ENCODE data around the gene MTMR11. TPM values are rescaled to one million over a fixed set of nuclear protein-coding genes. Genes with fewer than 3 reads are reported as not detected.

The MTMR11 gene
- total RNA-seq (2022; extraction: Qiagen RNA extraction), result 7.7 to 11.3 TPM (median 9.3 TPM) in 5 replicates

DNA sequence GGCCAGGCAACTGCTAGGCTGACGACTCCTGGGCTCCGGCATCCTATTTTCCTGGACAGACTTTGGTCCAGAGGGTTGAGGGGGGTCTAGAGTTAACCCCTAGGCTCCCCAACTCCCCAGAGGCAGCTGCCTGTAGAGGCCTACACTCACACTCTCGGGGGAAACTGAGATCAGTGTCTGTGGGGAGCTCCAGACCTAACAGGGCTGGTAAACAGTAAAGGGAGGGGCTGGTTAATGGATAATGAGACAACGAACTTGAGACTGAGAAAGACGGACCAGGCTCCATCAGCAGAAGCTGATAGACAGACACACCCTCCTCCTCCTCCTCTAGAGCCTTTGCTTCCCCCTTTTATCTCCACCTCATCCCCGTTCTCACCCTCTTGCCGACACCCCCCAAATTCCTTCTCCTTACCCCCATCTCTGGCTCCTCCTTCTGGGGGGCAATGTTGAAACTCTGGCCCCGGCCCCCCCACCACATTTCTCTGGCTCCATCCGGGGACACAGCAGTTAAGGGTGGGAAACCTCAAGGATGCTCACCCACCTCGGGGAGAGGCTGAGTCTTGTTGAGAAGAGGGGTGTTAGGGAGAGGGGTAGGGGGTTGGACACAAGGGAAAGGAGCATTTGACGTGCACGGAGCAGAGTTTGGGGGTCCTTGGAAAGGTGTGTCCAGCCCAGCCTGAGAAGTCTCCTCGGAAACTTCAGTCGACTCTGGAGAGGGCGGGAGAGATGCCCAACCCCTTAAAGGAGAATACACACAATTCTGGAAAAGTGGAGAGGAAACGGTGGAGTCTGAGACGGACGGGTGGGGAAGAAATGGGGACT lies at the start of gene MTMR11:
MTMR11 (minus strand) TSS at position 710 of the 822 bp plus-strand sequence; CDS start at position 478, 232 bp downstream.

DNA sequence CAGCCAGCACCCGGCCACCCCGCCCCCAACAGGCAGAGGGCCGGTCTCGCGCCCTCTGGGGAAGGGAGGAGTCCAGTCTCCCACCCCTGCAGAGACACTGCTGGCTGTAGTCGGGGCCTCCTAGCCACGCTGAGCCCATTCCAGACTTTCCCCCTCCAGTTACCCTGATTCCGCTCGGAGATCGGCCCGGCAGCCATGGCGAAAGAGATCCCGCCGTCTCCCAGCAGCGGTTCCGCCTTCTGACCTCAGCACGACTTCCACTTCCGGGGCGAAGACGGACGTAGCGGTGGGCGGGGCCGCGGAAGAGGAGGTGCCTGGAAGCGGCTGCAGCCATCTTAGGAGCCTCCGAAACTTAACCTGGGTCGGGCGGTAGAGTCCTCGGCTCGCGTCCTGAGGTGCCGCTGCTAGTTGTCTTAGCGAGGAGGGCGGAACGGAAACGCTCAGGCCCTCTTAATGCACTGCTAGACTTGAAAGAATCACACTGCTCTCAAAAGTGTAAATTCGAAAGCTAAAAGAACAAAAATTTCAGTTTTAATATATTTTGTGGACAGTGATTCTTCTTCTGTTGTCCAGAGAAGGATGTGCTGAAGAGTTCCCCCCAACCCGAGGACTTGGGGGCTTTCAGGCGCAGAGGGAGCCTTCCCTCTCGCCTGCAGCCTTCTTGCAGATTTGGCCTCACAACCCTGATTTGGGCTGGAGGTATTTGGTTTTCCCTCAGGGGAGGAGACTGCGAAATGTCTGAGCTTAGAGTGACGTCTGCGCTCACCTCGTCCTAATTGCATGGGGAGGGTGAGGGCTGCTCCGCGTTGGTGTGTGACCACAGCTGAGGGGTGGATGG lies 8.9 kb downstream of the MTMR11 start, which contains the start of gene SF3B4:
SF3B4 (minus strand) TSS at position 241 of the 838 bp plus-strand sequence; CDS start at position 197, 44 bp downstream.

GRCh38 chr1:149917571-149918144 lies 19.0 kb downstream of the MTMR11 start, which contains the start of gene SV2A:
SV2A (minus strand) TSS chr1:149917844; CDS start chr1:149913840, 4,004 bp downstream.

DNA sequence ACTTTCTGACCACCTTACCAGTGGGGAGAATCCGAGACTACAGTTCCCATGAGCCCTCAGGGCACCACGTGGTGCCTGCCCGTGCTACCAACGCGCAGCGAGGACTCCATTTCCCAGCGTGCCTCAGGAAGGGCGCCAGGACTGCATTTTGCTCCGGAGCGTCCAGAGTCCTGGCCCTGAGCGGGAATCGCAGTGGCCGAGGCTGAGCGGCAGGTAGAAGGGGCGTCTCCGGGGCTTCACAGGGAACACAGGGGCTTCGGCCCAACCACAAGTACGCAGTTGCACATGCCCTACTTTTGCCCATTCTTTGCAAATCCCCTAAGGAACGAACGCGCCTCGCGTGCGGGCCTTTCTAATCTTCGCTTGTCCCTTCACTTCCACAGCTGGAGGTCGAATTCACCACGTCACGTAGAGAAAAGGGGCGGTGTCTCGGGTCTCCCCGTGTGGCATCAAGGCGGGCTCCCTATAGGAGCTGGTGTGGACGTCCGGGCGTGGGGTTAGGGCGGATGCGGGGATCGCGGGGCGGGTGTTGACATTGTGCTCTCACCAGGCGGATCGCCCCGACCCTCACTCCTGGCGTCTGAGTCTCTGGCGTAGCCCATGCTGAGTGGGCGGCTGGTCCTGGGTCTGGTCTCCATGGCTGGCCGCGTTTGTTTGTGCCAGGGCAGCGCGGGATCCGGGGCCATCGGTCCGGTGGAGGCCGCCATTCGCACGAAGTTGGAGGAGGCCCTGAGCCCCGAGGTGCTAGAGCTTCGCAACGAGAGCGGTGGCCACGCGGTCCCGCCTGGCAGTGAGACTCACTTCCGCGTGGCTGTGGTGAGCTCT lies 37.0 kb downstream of the MTMR11 start, which contains the start of gene BOLA1:
BOLA1 (plus strand) TSS at position 109 of the 825 bp plus-strand sequence; CDS start at position 601, 492 bp downstream.

Other genes starting within 250 kb of the MTMR11 start
- not detected in 5 replicates for gene FCGR1A, start 154.2 kb downstream of the MTMR11 start, total RNA-seq (2022; extraction: Qiagen RNA extraction)
- 17.3 to 30.0 TPM (median 24.7 TPM) in 5 replicates for gene BOLA1, start 37.3 kb downstream of the MTMR11 start, total RNA-seq (2022; extraction: Qiagen RNA extraction)
- gene SV2A, start 19.0 kb downstream of the MTMR11 start, total RNA-seq (2022; extraction: Qiagen RNA extraction), result 0.06 to 0.17 TPM (median 0.09 TPM) in 5 replicates
- gene SF3B4, start 9.1 kb downstream of the MTMR11 start, total RNA-seq (2022; extraction: Qiagen RNA extraction), result 127 to 140 TPM (median 131 TPM) in 5 replicates
- 9.2 to 12.5 TPM (median 11.5 TPM) in 5 replicates for gene OTUD7B, start 73.8 kb upstream of the MTMR11 start, total RNA-seq (2022; extraction: Qiagen RNA extraction)
- gene VPS45, start 130.9 kb upstream of the MTMR11 start, total RNA-seq (2022; extraction: Qiagen RNA extraction), result 15.6 to 17.5 TPM (median 16.6 TPM) in 5 replicates
- gene PLEKHO1, start 213.0 kb upstream of the MTMR11 start, total RNA-seq (2022; extraction: Qiagen RNA extraction), result 8.0 to 10.9 TPM (median 9.4 TPM) in 5 replicates